HG03354 (cell line): ENCODE results near the gene DCUN1D1.

Source experiments
- ATAC-seq: cut with Tn5 transposase; IDR thresholded peaks from one replicate; pipeline ENCODE4 v1.9.1; 2021; ENCODE audit warnings: mild to moderate bottlenecking; ENCODE audit not compliant: unreplicated experiment, poor library complexity, severe bottlenecking

Gene DCUN1D1

GRCh38 chr3:182940266-182940808 lies 40.0 kb downstream of the DCUN1D1 start:
- ATAC-seq = no peak

GRCh38 chr3:182937293-182938051 lies 42.9 kb downstream of the DCUN1D1 start:
- ATAC-seq = peak; percentile 98

GRCh38 chr3:182936918-182937285 lies 43.4 kb downstream of the DCUN1D1 start:
- ATAC-seq = no peak

GRCh38 chr3:182936239-182936917 lies 44.0 kb downstream of the DCUN1D1 start:
- ATAC-seq = no peak

- ATAC-seq = no peak
Measured at GRCh38 chr3:182935803-182936202, 44.5 kb downstream of the DCUN1D1 start.

- peak; percentile 21 for ATAC-seq
Measured at GRCh38 chr3:182925944-182926337, 54.4 kb downstream of the DCUN1D1 start.

- peak; percentile 94 for ATAC-seq
Measured at GRCh38 chr3:182925330-182925943, 54.9 kb downstream of the DCUN1D1 start.

GRCh38 chr3:182921665-182922355 lies 58.5 kb downstream of the DCUN1D1 start:
- no peak for ATAC-seq

- ATAC-seq = no peak
Measured at GRCh38 chr3:182920515-182921084, 59.7 kb downstream of the DCUN1D1 start.

GRCh38 chr3:182919866-182920357 lies 60.4 kb downstream of the DCUN1D1 start:
- ATAC-seq = no peak

GRCh38 chr3:182917134-182917533 lies 63.2 kb downstream of the DCUN1D1 start:
- ATAC-seq = no peak

GRCh38 chr3:182914341-182914740 lies 66.0 kb downstream of the DCUN1D1 start:
- peak; percentile 55 for ATAC-seq

GRCh38 chr3:182913889-182914288 lies 66.4 kb downstream of the DCUN1D1 start:
- peak; percentile 94 for ATAC-seq

GRCh38 chr3:182912474-182912873 lies 67.9 kb downstream of the DCUN1D1 start:
- ATAC-seq = no peak

GRCh38 chr3:182911782-182912111 lies 68.6 kb downstream of the DCUN1D1 start:
- ATAC-seq = no peak

- ATAC-seq = no peak
Measured at GRCh38 chr3:182910936-182911781, 69.2 kb downstream of the DCUN1D1 start.

- no peak for ATAC-seq
Measured at GRCh38 chr3:182909318-182910040, 70.9 kb downstream of the DCUN1D1 start.

GRCh38 chr3:182908471-182908870 lies 71.9 kb downstream of the DCUN1D1 start:
- ATAC-seq = no peak
